Smooth muscle cell (in vitro differentiated cells): Measurements from ENCODE around the gene MRTFA. TPM values are rescaled to one million over a fixed set of nuclear protein-coding genes. Genes with fewer than 3 reads are reported as not detected.

Experiments
- DNase-seq: peaks from one replicate; lab custom pipeline; 2025; ENCODE audit not compliant: unreplicated experiment; lab: John Stamatoyannopoulos, UW
- H2AFZ ChIP-seq: fragments of 200-600 bp; sonication (generic); 2 replicates; pipeline ENCODE4 v1.6.0; 2016; ENCODE audit warnings: antibody characterized with exemption, low read depth, mild to moderate bottlenecking
- H3F3A ChIP-seq: fragments of 200-600 bp; sonication (generic); 2 replicates; pipeline ENCODE4 v1.6.0; 2017; ENCODE audit warnings: antibody characterized with exemption, low read depth
- H3K27ac ChIP-seq: fragments of 200-600 bp; sonication (generic); 2 replicates; pipeline ENCODE4 v1.5.1; 2016; ENCODE audit warnings: low read depth, mild to moderate bottlenecking
- H3K27me3 ChIP-seq: fragments of 200-600 bp; sonication (generic); 2 replicates; pipeline ENCODE4 v1.6.1; 2016; ENCODE audit warnings: low read depth, mild to moderate bottlenecking
- H3K36me3 ChIP-seq: fragments of 200-600 bp; sonication (generic); 2 replicates; pipeline ENCODE4 v1.5.1; 2016; ENCODE audit warnings: low read depth
- H3K4me1 ChIP-seq: fragments of 200-600 bp; sonication (generic); 2 replicates; pipeline ENCODE4 v1.5.1; 2016; ENCODE audit warnings: low read depth
- H3K4me2 ChIP-seq: fragments of 200-600 bp; sonication (generic); 2 replicates; pipeline ENCODE4 v1.6.0; 2016; ENCODE audit warnings: mild to moderate bottlenecking
- H3K4me3 ChIP-seq: fragments of 200-600 bp; sonication (generic); 2 replicates; pipeline ENCODE4 v1.5.1; 2016; ENCODE audit warnings: mild to moderate bottlenecking
- H3K79me2 ChIP-seq: fragments of 200-600 bp; sonication (generic); 2 replicates; pipeline ENCODE4 v1.6.0; 2016; ENCODE audit warnings: low read depth, mild to moderate bottlenecking
- H3K9ac ChIP-seq: fragments of 200-600 bp; sonication (generic); 2 replicates; pipeline ENCODE4 v1.6.0; 2016; ENCODE audit warnings: low read depth
- H3K9me3 ChIP-seq: fragments of 200-600 bp; sonication (generic); replicated peaks from 2 replicates; pipeline ENCODE4 v1.5.1; 2016; ENCODE audit warnings: low read depth
- H4K20me1 ChIP-seq: fragments of 200-600 bp; sonication (generic); 2 replicates; pipeline ENCODE4 v1.6.0; 2016; ENCODE audit warnings: low read depth
- CTCF ChIP-seq: fragments of 200-600 bp; sonication (generic); IDR thresholded peaks from 2 replicates; pipeline ENCODE4 v1.5.1; 2017; ENCODE audit warnings: borderline replicate concordance, mild to moderate bottlenecking, antibody characterized with exemption; ENCODE audit not compliant: insufficient read depth, poor library complexity, severe bottlenecking
- WGBS: methylation state at CpG from one replicate; pipeline ENCODE4 v1.1.7; 2016; ENCODE audit warnings: low lambda C conversion rate; 5-methylcytosine and 5-hydroxymethylcytosine counted together
- polyA plus RNA-seq: library from polyadenylated mRNA; unstranded; fragments of >200 nt; fragmentation: Nextera tagmentation; extraction: Ambion mirVana; gene quantifications from 2 replicates; pipeline ENCODE4 v1.2.1, GENCODE V29; 2016
- total RNA-seq: library from RNA; depleted of rRNA; stranded (reverse); fragments of >200 nt; gene quantifications from 2 replicates; pipeline ENCODE4 v1.2.3, GENCODE V29; 2014

MRTFA gene
- total and polyA plus RNA-seq, 2 experiments from 2014 or later: 25.5 to 41.7 TPM

- no peaks in the 10 kb centered on the region for H3K27me3 ChIP-seq
- DNase-seq: no peak
- H3K9me3 ChIP-seq: no peaks in the 10 kb centered on the region
- no peaks in the 10 kb centered on the region for H3F3A ChIP-seq
- no peak overlapping the region for H2AFZ ChIP-seq
- WGBS: 90% methylated on average over 5 of the region's 5 CpGs
- H3K36me3 ChIP-seq: peaks cover 10% of the 10 kb centered on the region
- no peak overlapping the region for H3K4me2 ChIP-seq
- peaks cover 83% of the 10 kb centered on the region for H4K20me1 ChIP-seq
- H3K4me1 ChIP-seq: no peaks in the 10 kb centered on the region
- no peak overlapping the region for H3K27ac ChIP-seq
- H3K9ac ChIP-seq: no peak overlapping the region
- no peak overlapping the region for H3K4me3 ChIP-seq
- peaks cover 14% of the 10 kb centered on the region for H3K79me2 ChIP-seq
- no peak for TF ChIP-seq CTCF
Observed at GRCh38 chr22:40425082-40425481, 211.4 kb downstream of the MRTFA start.

DNA sequence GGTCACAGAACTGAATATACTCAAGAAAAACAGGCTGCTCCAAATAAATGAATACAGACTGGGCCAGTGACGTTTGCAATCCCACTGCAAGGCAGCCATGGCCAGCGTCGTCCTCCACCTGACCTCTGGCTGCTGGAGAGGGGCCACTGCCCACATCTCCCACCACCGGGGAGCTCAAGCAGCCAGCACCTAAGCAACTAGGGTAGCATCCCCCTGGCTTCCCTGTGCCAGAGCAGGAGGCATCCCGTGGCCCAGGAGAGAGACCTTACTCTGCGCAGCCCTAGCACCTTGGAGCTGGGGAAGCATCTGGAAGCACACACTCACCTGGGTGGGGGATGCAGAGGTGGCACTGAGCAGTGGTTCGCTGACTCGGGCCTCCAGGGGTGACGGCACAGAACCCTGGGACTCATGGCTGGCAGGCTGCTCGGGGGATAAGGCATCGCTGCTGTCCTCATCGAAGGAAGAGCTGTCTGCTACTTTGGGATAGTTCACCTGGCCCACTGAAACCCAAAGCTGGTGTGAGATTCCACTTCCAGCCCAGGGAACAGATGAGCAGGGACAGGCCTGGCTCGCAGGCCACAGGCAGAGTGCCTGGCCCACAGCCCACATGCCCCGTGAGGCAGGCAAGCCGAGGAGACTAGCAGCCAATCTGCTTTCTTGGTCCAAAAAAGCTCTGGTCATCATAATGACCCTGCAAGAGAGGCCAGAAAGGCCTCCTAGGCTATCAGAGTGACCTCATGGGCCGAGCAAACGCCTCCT, 212.5 kb downstream of the MRTFA start:
- H3F3A ChIP-seq: no peaks in the 10 kb centered on the region
- no peaks in the 10 kb centered on the region for H3K9me3 ChIP-seq
- no peak overlapping the region for H2AFZ ChIP-seq
- 93% methylated on average over 17 of the region's 17 CpGs for WGBS
- H3K4me2 ChIP-seq: no peak overlapping the region
- H3K4me1 ChIP-seq: no peaks in the 10 kb centered on the region
- DNase-seq: no peak
- H3K79me2 ChIP-seq: peaks cover 13% of the 10 kb centered on the region
- H3K36me3 ChIP-seq: peaks cover 10% of the 10 kb centered on the region
- H3K9ac ChIP-seq: no peak overlapping the region
- H4K20me1 ChIP-seq: peaks cover 80% of the 10 kb centered on the region
- H3K4me3 ChIP-seq: no peak overlapping the region
- no peaks in the 10 kb centered on the region for H3K27me3 ChIP-seq
- H3K27ac ChIP-seq: no peak overlapping the region
- TF ChIP-seq CTCF: no peak

DNA sequence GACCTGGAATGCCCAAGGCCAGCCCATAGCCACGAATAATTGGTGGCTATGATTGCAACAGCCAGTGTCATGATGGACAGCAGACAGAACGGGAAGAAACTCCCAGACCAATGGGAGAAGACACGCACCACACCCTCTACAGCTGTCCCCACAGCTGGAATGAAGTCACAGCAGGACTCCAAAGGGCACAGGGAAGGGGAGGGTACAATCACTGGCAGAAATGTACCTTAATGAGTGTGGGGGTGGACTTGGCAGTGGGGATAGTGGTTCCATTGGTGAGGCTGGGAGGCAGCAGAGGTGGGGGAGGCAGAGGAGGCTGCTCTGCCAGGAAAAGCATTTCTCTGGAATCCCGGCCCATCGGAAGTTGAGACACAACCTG, 213.2 kb downstream of the MRTFA start:
- Histone ChIP-seq H3K79me2 (peaks cover 5% of the 10 kb centered on the region), H3K4me2 (no peak overlapping the region), H4K20me1 (peaks cover 74% of the 10 kb centered on the region), H2AFZ (no peak overlapping the region), H3K4me3 (no peak overlapping the region), H3K9ac (no peak overlapping the region), H3K27me3 (no peaks in the 10 kb centered on the region), H3K36me3 (peaks cover 8% of the 10 kb centered on the region), H3K9me3 (no peaks in the 10 kb centered on the region), H3K4me1 (no peaks in the 10 kb centered on the region), H3K27ac (no peak overlapping the region), H3F3A (no peaks in the 10 kb centered on the region)
- WGBS: 95% methylated on average over 5 of the region's 5 CpGs
- no peak for DNase-seq
- no peak for TF ChIP-seq CTCF
